ENCODE data around the gene CXorf66.
"Not testable (repeated sequence)": the region's sequence is repeated elsewhere in the genome, so short reads cannot be mapped to it uniquely, and the experiment has no call there.

Gene CXorf66, protein sequence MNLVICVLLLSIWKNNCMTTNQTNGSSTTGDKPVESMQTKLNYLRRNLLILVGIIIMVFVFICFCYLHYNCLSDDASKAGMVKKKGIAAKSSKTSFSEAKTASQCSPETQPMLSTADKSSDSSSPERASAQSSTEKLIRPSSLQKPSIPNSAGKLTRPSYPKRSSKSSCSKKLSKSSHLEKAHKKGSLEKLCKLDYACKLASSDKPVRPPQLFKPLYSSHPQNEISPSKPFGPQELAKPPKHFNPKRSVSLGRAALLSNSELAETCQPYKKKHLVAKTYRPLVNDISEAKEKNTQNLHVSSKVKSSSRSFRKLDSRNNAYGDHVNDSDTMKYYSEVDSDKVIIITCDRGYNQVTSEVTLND

DNA sequence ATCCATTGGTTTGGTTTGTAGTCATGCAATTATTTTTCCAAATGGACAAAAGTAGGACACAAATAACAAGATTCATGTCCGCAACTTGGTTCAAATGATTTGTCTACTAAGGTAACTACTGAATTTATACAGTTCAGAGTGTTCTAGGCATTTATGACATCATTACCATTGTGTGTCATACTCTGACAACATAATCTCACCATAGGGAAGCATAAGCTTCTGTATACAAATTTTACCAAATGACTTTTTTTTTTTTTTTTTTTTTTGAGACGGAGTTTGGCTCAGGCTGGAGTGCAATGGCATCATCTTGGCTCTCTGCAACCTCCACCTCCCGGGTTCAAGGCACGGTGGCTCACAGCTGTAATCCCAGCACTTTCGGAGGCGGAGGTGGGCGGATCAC, at the start of gene CXorf66:
TSS of gene CXorf66 (minus strand) at position 101 of the 400 bp plus-strand sequence. CDS start at position 76, 25 bp downstream.
- no peak for DNase-seq (ENCODE audit: low read depth)

GRCh38 chrX:139982856-139983255, 17.5 kb upstream of the CXorf66 start:
- DNase-seq (ENCODE audit: low read depth) = no peak

DNA sequence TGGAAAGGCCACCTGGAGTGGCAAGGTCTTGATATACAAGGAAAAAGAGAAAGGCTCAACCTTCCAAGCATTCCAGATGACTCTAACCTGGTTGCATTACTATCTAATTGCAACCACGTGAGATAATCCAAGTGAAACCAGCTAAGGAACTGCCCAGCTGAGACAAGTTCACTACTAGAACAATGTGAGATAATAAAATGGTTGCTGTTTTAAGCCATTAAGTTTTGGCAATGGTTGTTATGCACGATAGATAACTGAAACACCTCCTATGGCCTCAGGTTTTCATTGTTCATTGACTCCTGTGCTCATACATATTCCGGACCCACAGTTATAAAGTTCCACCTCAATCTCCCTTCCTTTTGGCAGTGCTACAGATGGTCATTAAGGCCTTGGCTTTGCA, 9.2 kb upstream of the CXorf66 start:
- no peak for DNase-seq (ENCODE audit: low read depth)

DNA sequence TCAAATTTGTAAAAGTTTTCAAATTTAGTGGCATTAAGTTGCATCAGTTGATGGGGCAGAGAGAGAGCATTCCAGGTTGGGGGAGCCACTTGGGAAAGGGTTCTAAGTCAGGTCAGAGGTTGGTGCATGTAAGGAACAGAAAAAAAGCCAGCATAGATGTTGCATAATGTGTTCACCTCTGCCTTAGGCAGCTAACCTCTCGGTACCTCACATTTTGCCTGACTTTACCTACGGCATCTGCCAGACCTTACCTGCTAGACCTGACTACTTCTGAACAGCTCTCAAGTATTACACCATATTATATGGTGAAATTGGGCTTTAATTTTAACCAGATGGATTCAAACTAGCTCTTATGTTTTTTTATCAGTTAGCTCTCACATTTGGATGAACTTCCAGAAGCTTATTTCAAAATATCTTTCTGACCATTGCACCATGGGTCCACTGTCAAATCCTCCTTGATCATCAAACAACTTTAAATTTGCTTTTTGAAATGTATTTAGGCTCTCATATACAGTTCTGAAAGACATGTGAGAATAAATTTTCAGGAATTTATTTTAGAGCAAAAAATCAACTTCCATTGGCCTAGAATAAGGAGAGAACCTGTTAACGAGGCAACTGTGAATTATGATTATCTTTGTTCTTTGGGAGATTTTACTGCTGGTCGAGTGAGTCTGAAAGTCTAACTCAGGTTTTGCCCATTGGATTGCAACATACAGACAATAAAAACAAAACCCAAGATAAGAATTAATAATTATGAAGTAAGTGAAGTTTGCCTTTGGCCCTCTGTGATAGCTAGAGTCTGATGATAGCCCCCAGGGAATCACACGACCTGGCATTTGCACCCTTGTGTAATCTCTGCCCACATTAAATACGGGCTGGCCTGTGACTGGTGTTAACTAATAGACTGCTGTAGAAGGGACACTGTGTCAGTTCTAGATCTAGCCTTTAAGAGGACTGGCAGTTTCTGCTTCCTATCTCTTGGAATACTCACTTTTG, 7.6 kb upstream of the CXorf66 start:
- no peak for DNase-seq (ENCODE audit: low read depth)

GRCh38 chrX:139972113-139972512, 6.8 kb upstream of the CXorf66 start:
- no peak for DNase-seq (ENCODE audit: low read depth)

- DNase-seq (ENCODE audit: low read depth) = no peak
Observed at GRCh38 chrX:139971394-139971749, 6.1 kb upstream of the CXorf66 start.

- no peak for DNase-seq (ENCODE audit: low read depth)
Observed at GRCh38 chrX:139969286-139969685, 4.0 kb upstream of the CXorf66 start.

GRCh38 chrX:139967750-139968149, 2.4 kb upstream of the CXorf66 start:
- no peak for DNase-seq (ENCODE audit: low read depth)

- DNase-seq (ENCODE audit: low read depth) = no peak
Observed at GRCh38 chrX:139967300-139967699, 2.0 kb upstream of the CXorf66 start.

- DNase-seq (ENCODE audit: low read depth) = not testable (repeated sequence)
Observed at GRCh38 chrX:139966159-139966558, 838 bp upstream of the CXorf66 start.

- not testable (repeated sequence) for DNase-seq (ENCODE audit: low read depth)
Observed at GRCh38 chrX:139961091-139961490, 4.2 kb downstream of the CXorf66 start.

- DNase-seq (ENCODE audit: low read depth) = no peak
Observed at GRCh38 chrX:139949703-139950102, 15.6 kb downstream of the CXorf66 start.

- DNase-seq (ENCODE audit: low read depth) = no peak
Observed at GRCh38 chrX:139945075-139945474, 20.2 kb downstream of the CXorf66 start.

DNA sequence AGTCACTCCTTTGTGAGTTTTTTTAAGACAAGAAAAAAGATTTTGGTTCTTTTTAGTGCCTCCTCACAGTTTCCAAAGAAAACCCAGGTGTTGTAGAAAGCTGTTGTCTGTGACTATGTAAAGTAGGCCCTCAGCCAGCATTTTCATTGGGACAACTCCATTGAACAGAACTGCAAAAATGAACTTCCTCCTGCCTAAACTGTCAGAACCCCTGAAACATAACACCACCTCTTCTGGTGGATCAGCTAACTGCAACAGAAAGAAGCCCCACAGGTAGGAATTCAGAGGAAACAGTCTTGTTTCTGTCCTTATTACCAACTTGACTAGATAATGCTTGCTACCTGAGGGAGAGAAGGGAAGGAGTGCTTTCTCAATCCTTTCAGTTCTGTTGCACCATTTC, 29.1 kb downstream of the CXorf66 start:
- DNase-seq (ENCODE audit: low read depth) = no peak

GRCh38 chrX:139933904-139934303, 31.4 kb downstream of the CXorf66 start:
- DNase-seq (ENCODE audit: low read depth) = no peak

DNA sequence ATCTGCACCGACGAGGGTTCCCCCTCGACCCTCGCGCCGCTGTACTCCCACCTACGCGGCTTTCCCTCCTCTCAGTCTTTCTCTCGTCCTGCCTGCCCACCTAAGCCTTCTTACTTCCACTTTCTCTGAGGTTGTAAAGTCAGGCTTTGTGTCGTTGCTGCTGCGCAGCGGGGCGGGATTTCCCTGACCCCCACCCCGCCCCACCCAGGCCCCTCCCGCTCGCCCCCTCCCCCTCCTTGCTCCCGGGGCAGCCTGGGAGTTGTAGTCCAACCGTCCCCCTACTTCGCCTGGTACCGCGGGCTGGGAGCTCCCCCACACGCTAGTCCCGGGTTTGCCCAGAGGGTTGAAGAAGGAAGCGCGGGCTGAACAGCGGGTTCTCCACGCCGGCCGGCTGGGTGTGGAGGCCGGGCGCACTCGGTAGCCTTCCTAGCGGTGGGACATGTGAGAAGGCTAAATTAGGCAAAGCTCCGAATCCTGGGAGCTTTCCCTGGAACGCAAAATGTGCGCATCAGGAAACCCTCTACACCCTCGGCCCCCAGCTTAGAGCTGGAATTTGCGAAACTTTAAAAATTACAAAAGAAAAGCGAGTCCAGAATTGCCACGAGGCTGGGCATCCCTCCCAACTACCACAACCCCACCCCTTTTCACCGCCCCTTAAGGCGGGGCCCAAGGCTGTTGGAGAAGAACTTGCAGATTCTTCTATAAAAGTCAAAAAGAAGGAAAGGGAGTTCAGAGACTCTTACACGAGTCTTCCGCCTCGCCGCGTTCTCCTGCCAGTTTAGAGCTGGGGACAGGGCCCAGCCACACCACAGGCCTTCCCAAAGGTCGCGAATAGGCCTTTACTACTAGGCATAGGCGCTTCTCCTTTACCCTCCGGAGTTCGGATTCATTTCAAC, 32.2 kb downstream of the CXorf66 start, which contains the start of gene ATP11C:
TSS of gene ATP11C (minus strand) at position 153 of the 896 bp plus-strand sequence. CDS start 1,011 bp downstream, outside the sequence.
- peak; percentile 82 for DNase-seq (ENCODE audit: low read depth)

DNA sequence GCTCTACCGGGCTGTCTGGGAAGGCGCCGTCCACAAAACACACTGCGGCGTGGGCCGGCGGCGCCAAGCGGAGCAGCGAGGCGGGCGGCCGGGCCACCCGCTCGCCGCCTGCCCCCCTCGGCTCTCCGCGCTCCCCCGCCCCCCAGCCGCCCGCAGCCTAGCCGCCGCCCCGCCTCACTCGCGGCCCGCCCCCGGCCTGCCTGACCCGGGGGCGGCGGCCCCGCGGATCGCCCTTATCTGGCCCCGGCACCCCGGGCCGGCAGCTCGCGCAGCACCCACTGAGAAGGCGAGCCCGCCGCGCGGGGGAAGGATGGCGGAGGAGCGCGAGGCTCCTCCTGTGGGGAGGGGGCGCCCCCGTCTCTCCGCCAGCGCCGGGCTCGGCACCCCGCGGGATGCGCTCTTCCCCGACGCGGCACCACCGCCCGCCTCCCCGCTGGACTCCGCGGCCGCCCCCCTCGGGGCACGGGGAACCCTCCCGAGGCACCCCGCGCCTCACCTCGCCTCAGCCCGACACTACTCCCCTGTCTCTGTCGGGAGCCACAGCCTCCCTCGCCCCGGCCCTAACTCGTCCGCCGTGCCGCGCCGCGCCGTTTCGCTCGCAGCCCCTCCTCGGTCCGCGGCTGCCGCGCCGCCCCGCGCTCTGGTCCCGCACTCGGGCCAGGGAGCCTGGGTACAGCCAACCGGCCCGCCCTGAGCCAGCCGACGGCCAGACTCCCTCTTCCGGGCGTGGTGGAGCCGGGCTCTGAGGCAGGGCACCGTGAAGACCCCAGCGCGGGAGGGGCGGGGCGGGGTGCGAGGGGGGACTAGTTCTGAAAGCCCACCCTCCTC, 33.0 kb downstream of the CXorf66 start:
- DNase-seq (ENCODE audit: low read depth) = peak; percentile 42

DNA sequence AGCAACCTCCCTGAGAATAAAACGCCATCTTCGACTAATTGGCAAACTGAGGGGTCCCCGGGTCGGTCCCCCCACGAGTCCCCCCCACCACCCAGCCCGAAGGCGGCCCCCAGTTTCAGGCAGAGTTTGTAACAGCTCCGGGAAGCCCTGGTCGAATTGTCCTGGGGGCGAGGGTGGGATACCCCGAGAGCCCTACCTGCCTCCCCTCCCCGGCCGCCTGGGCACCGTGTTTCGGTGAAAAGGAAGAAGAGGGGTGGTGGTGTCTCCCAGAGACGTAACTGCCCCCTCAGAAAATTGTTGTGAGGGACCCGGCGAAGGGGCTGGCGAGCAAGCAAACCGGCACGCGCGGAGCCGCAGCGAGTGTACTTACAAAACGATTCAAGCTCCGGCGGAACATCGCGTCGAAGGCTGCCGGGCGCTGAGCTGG, 33.7 kb downstream of the CXorf66 start:
- DNase-seq (ENCODE audit: low read depth) = no peak

DNA sequence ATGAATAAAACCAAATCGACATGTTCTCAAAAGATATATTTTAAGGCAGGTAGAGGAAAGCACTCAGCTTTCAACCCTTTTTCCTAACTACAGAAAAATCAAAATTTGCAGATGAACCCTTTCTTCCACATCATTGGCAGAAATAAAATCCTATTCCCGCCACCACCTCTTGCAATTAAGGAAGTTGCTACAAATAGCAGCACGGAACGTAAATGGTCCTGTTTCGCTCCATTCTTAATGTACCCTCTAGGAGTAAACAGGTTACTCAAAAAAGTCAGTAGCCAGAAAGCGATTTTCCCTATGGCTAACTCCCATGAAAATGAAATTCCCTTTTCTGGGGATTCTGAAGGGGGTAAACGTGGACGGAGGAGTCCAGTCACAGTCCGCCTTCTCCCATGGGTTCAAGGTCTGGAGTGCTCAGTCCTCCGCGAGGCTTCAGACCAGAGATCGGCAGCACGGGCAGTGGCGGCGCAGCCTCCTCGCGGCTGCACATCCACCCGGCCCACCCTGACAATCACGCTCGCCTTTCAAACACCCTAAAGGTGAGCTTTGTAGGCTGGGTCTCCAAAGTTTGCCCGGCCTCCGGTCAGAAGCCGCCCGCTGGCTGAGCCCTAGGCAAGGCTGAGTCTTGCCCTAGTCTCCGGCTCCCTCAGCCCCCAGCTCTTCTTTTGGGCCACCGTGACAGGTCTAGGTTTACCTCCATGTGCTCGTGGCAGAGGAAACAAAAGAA, 34.2 kb downstream of the CXorf66 start:
- peak; percentile 23 for DNase-seq (ENCODE audit: low read depth)

GRCh38 chrX:139930401-139930800, 34.9 kb downstream of the CXorf66 start:
- no peak for DNase-seq (ENCODE audit: low read depth)
